ENCODE results near the gene RCSD1. TPM values are rescaled to one million over a fixed set of nuclear protein-coding genes. Genes with fewer than 3 reads are reported as not detected.

Gene RCSD1
- total RNA-seq, 1 experiment from 2014 or later: 0.16 TPM

DNA sequence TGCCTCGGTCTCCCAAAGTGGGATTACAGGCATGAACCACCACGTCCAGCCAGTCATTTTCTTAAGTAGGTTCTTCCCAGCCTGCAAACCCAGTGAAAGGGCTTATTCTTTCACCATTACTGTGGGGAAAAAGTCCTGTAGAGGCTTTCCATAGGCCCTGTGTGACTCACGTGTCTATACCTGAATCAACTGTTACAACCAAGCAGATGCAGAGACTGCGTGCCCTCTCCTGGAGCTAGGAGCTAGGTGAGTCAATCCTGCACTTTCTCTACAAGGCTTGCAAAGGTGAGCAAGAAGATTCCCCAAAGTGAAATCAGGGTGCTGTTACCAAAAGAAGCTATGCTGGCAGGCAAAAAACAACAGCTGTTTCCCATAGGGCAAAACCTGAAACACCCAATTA, 77.9 kb downstream of the RCSD1 start:
- intact Hi-C loops (cut with micrococcal nuclease): no loop called here
- ChIA-PET CTCF (interaction anchor here (0.6 to 6.2 kb wide), 21 partner anchors 10 to 306 kb away, joined by 3 to 49 read pairs (median 4); no protein-coding TSS in a partner anchor), POLR2A (interaction anchor here (0.6 to 2.2 kb wide), 12 partner anchors 10 to 518 kb away, joined by 3 to 8 read pairs (median 4); partner anchors contain the start of genes CREG1 and SFT2D2)
- no TSS peak for BruUV-seq (replicated peaks)
- H3K27ac Mint-ChIP-seq (ENCODE audit: low read depth, unreplicated experiment): no peak overlapping the region
- peaks cover 16% of the 10 kb centered on the region for H3K27me3 Mint-ChIP-seq (ENCODE audit: insufficient read depth, unreplicated experiment)
- DNase-seq (ENCODE audit: unreplicated experiment): peak; percentile 66
- H3K36me3 Mint-ChIP-seq (ENCODE audit: insufficient read depth, unreplicated experiment): no peaks in the 10 kb centered on the region
- no peak overlapping the region for H3K4me3 Mint-ChIP-seq (ENCODE audit: unreplicated experiment)
- H3K9me3 Mint-ChIP-seq (ENCODE audit: unreplicated experiment): no peaks in the 10 kb centered on the region
- TF ChIP-seq, protein P1, sequence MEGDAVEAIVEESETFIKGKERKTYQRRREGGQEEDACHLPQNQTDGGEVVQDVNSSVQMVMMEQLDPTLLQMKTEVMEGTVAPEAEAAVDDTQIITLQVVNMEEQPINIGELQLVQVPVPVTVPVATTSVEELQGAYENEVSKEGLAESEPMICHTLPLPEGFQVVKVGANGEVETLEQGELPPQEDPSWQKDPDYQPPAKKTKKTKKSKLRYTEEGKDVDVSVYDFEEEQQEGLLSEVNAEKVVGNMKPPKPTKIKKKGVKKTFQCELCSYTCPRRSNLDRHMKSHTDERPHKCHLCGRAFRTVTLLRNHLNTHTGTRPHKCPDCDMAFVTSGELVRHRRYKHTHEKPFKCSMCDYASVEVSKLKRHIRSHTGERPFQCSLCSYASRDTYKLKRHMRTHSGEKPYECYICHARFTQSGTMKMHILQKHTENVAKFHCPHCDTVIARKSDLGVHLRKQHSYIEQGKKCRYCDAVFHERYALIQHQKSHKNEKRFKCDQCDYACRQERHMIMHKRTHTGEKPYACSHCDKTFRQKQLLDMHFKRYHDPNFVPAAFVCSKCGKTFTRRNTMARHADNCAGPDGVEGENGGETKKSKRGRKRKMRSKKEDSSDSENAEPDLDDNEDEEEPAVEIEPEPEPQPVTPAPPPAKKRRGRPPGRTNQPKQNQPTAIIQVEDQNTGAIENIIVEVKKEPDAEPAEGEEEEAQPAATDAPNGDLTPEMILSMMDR (IDR thresholded peaks at IDR 0.05; ENCODE audit: unreplicated experiment): no peak
- no peaks in the 10 kb centered on the region for H3K4me1 Mint-ChIP-seq (ENCODE audit: insufficient read depth, unreplicated experiment)

DNA sequence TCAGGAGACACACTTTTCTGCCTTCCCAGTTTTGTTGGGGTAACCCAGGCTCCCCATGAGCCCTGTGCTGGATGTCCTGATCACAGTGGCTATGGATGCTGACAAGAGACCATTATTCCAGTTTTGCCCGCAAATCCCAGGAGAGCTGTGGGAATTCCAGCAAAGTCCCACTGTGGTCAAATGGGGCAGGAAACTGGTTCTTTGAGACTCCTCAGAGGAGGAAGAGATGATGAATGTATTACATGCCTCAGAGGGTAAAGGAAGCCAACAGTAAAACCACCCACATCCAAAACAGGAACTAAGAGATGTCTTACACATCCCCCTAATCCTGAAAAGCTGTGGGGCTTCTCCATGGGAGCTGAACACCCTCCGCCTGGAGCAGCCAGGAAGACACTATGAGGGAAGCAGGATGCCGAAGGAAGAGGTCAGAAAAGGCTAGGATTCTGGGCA, 78.9 kb downstream of the RCSD1 start:
- Mint-ChIP-seq H3K27ac (ENCODE audit: low read depth, unreplicated experiment) (no peak overlapping the region), H3K36me3 (ENCODE audit: insufficient read depth, unreplicated experiment) (peaks cover under 1% of the 10 kb centered on the region), H3K9me3 (ENCODE audit: unreplicated experiment) (no peaks in the 10 kb centered on the region), H3K4me3 (ENCODE audit: unreplicated experiment) (no peak overlapping the region), H3K27me3 (ENCODE audit: insufficient read depth, unreplicated experiment) (peaks cover 6% of the 10 kb centered on the region), H3K4me1 (ENCODE audit: insufficient read depth, unreplicated experiment) (peaks cover 8% of the 10 kb centered on the region)
- intact Hi-C loops (cut with micrococcal nuclease): no loop called here
- ChIA-PET POLR2A (interaction anchor here (0.9 to 2.2 kb wide), 3 partner anchors 11 to 156 kb away, joined by 3 to 8 read pairs (median 5); partner anchors contain the start of gene CREG1), CTCF (interaction anchor here (0.5 to 6.2 kb wide), 11 partner anchors 8 to 308 kb away, joined by 3 to 49 read pairs (median 5); no protein-coding TSS in a partner anchor)
- TF ChIP-seq, protein P1 (IDR thresholded peaks at IDR 0.05; ENCODE audit: unreplicated experiment): no peak
- DNase-seq (ENCODE audit: unreplicated experiment): no peak
- no TSS peak for BruUV-seq (replicated peaks)

- TF ChIP-seq, protein P1 (IDR thresholded peaks at IDR 0.05; ENCODE audit: unreplicated experiment): no peak
- H3K27ac Mint-ChIP-seq (ENCODE audit: low read depth, unreplicated experiment): no peak overlapping the region
- no peaks in the 10 kb centered on the region for H3K9me3 Mint-ChIP-seq (ENCODE audit: unreplicated experiment)
- ChIA-PET CTCF (interaction anchor here (0.6 to 1.6 kb wide), 2 partner anchors 53 to 110 kb away, joined by 3 to 8 read pairs; no protein-coding TSS in a partner anchor), POLR2A (no interaction called here)
- peaks cover 10% of the 10 kb centered on the region for H3K4me1 Mint-ChIP-seq (ENCODE audit: insufficient read depth, unreplicated experiment)
- intact Hi-C loops (cut with micrococcal nuclease): no loop called here
- no peaks in the 10 kb centered on the region for H3K27me3 Mint-ChIP-seq (ENCODE audit: insufficient read depth, unreplicated experiment)
- H3K36me3 Mint-ChIP-seq (ENCODE audit: insufficient read depth, unreplicated experiment): peaks cover 19% of the 10 kb centered on the region
- BruUV-seq (replicated peaks): no TSS peak
- H3K4me3 Mint-ChIP-seq (ENCODE audit: unreplicated experiment): no peak overlapping the region
- no peak for DNase-seq (ENCODE audit: unreplicated experiment)
Measured at GRCh38 chr1:167710836-167711235, 80.8 kb downstream of the RCSD1 start.

GRCh38 chr1:167711797-167712196, 81.8 kb downstream of the RCSD1 start:
- no peaks in the 10 kb centered on the region for H3K9me3 Mint-ChIP-seq (ENCODE audit: unreplicated experiment)
- no peak overlapping the region for H3K4me3 Mint-ChIP-seq (ENCODE audit: unreplicated experiment)
- no peak for DNase-seq (ENCODE audit: unreplicated experiment)
- H3K4me1 Mint-ChIP-seq (ENCODE audit: insufficient read depth, unreplicated experiment): peaks cover 10% of the 10 kb centered on the region
- no peaks in the 10 kb centered on the region for H3K27me3 Mint-ChIP-seq (ENCODE audit: insufficient read depth, unreplicated experiment)
- ChIA-PET CTCF (interaction anchor here (0.6 to 1.6 kb wide), 4 partner anchors 17 to 188 kb away, joined by 3 to 8 read pairs (median 3); no protein-coding TSS in a partner anchor), POLR2A (interaction anchor here (1.0 kb wide), 1 partner anchor 48 kb away, joined by 3 read pairs; no protein-coding TSS in a partner anchor)
- H3K36me3 Mint-ChIP-seq (ENCODE audit: insufficient read depth, unreplicated experiment): peaks cover 25% of the 10 kb centered on the region
- no peak overlapping the region for H3K27ac Mint-ChIP-seq (ENCODE audit: low read depth, unreplicated experiment)
- no TSS peak for BruUV-seq (replicated peaks)
- intact Hi-C loops (cut with micrococcal nuclease): no loop called here
- TF ChIP-seq, protein P1 (IDR thresholded peaks at IDR 0.05; ENCODE audit: unreplicated experiment): no peak

Data from MCF 10A (cell line).